ENCODE measurements around the gene C4BPA. TPM values are rescaled to one million over a fixed set of nuclear protein-coding genes. Genes with fewer than 3 reads are reported as not detected.

C4BPA gene
- total RNA-seq, 1 donor from 2014 or later, result not detected

DNA sequence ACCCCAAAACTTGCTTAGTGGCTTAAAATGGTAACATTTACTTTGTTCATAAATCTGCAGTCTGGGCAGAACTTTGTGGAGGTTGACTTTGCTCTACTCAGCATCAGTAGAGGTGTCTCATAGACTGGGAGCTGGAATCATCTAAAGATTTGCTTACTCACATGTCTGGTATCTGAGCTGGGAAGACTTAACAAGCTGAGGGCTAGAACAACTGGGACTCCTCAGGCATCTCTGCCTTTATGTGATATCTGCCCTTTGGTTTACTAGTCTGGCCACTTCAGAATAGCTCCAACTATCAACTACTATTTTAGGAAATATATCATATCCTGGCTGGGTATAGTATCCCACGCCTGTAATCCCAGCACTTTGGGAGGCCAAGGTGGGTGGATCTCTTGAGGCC, 82.5 kb downstream of the C4BPA start:
- TF ChIP-seq EZH2 (IDR thresholded peaks at IDR 0.05; ENCODE audit: insufficient read depth, low read length) (no peak), CTCF (IDR thresholded peaks at IDR 0.05; ENCODE audit: insufficient read depth, low read depth, low read length) (no peak)
- Mint-ChIP-seq H3K4me1 (ENCODE audit: low read depth, unreplicated experiment) (peaks cover 14% of the 10 kb centered on the region), H3K4me3 (ENCODE audit: unreplicated experiment) (no peak overlapping the region), H3K27ac (ENCODE audit: unreplicated experiment) (peak overlapping the region; percentile 84), H3K27me3 (ENCODE audit: low read depth, unreplicated experiment) (no peaks in the 10 kb centered on the region), H3K36me3 (ENCODE audit: low read depth, unreplicated experiment) (no peaks in the 10 kb centered on the region), H3K9me3 (ENCODE audit: unreplicated experiment) (no peaks in the 10 kb centered on the region)
- H3K27me3 ChIP-seq (ENCODE audit: insufficient read depth, low read length), result no peaks in the 10 kb centered on the region
- no peak overlapping the region for H3K4me3 ChIP-seq (ENCODE audit: insufficient read depth, low read depth, low read length)
- H3K36me3 ChIP-seq (ENCODE audit: insufficient read depth, low read length), result no peaks in the 10 kb centered on the region
- no peaks in the 10 kb centered on the region for H3K9me3 ChIP-seq (ENCODE audit: insufficient read depth, low read depth, low read length)
- no peak overlapping the region for H2AFZ ChIP-seq (ENCODE audit: low read depth, low read length)
- FAIRE-seq (no peak), DNase-seq (ENCODE audit: low read depth) (peak; percentile 3)
- no peak overlapping the region for H3K9ac ChIP-seq (ENCODE audit: low read length)
- no peak overlapping the region for H3K4me2 ChIP-seq (ENCODE audit: low read length)
- no peaks in the 10 kb centered on the region for H4K20me1 ChIP-seq (ENCODE audit: insufficient read depth, low read length)
- no peak overlapping the region for H3K27ac ChIP-seq (ENCODE audit: low read depth, low read length)
- no peaks in the 10 kb centered on the region for H3K79me2 ChIP-seq (ENCODE audit: insufficient read depth, low read length)
- H3K4me1 ChIP-seq (ENCODE audit: insufficient read depth, low read length), result no peaks in the 10 kb centered on the region

DNA sequence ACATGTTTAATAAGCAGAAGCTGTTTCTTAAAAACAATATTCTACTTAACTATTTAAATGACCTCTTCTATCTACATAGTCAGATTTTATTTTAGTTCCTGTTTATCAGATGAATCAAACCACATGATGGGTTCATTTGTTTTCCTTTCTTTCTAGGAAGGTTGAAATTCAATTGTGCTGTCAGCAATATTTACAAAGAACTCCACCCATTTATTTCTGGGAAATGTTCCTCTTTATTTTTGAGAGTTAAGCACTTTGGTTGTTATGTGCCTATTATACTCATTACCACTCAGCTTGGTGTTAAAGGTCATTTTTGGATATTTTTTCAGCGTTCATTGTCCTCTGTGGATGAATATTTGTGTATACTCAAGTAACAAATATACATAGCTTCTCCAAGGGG, 84.9 kb downstream of the C4BPA start:
- no peaks in the 10 kb centered on the region for H3K9me3 Mint-ChIP-seq (ENCODE audit: unreplicated experiment)
- Histone ChIP-seq H3K4me1 (ENCODE audit: insufficient read depth, low read length) (no peaks in the 10 kb centered on the region), H3K4me2 (ENCODE audit: low read length) (no peak overlapping the region), H4K20me1 (ENCODE audit: insufficient read depth, low read length) (no peaks in the 10 kb centered on the region), H3K27ac (ENCODE audit: low read depth, low read length) (no peak overlapping the region), H3K36me3 (ENCODE audit: insufficient read depth, low read length) (no peaks in the 10 kb centered on the region), H2AFZ (ENCODE audit: low read depth, low read length) (no peak overlapping the region), H3K9me3 (ENCODE audit: insufficient read depth, low read depth, low read length) (no peaks in the 10 kb centered on the region), H3K79me2 (ENCODE audit: insufficient read depth, low read length) (no peaks in the 10 kb centered on the region), H3K4me3 (ENCODE audit: insufficient read depth, low read depth, low read length) (no peak overlapping the region), H3K9ac (ENCODE audit: low read length) (no peak overlapping the region), H3K27me3 (ENCODE audit: insufficient read depth, low read length) (no peaks in the 10 kb centered on the region)
- DNase-seq (ENCODE audit: low read depth) (no peak), FAIRE-seq (no peak)
- no peak overlapping the region for H3K27ac Mint-ChIP-seq (ENCODE audit: unreplicated experiment)
- H3K4me3 Mint-ChIP-seq (ENCODE audit: unreplicated experiment), result no peak overlapping the region
- H3K36me3 Mint-ChIP-seq (ENCODE audit: low read depth, unreplicated experiment), result no peaks in the 10 kb centered on the region
- H3K27me3 Mint-ChIP-seq (ENCODE audit: low read depth, unreplicated experiment), result no peaks in the 10 kb centered on the region
- TF ChIP-seq CTCF (IDR thresholded peaks at IDR 0.05; ENCODE audit: insufficient read depth, low read depth, low read length) (no peak), EZH2 (IDR thresholded peaks at IDR 0.05; ENCODE audit: insufficient read depth, low read length) (no peak)
- peaks cover 14% of the 10 kb centered on the region for H3K4me1 Mint-ChIP-seq (ENCODE audit: low read depth, unreplicated experiment)

DNA sequence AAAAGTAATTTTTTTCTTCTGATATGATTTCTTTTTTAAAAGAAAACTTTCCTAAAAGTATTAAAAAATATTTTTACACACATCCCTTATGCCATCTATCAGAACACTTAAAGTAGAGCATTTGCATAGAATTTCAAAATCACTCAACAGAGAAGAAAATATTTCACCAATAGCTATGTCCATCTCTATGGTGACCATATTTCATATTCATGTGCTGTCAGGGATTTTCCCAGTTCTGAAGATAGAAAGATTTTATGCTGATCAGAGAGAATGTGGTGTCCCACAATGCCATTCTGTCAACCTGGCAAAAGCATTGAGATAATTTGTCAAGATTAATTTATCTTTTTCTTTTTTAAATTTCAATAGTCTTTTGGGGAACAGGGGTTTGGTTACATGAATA, 87.0 kb downstream of the C4BPA start:
- H3K27ac Mint-ChIP-seq (ENCODE audit: unreplicated experiment), result no peak overlapping the region
- H3K36me3 Mint-ChIP-seq (ENCODE audit: low read depth, unreplicated experiment), result peaks cover 4% of the 10 kb centered on the region
- H2AFZ ChIP-seq (ENCODE audit: low read depth, low read length), result no peak overlapping the region
- H3K4me3 ChIP-seq (ENCODE audit: insufficient read depth, low read depth, low read length), result no peak overlapping the region
- no peaks in the 10 kb centered on the region for H3K9me3 Mint-ChIP-seq (ENCODE audit: unreplicated experiment)
- no peaks in the 10 kb centered on the region for H3K79me2 ChIP-seq (ENCODE audit: insufficient read depth, low read length)
- no peak overlapping the region for H3K9ac ChIP-seq (ENCODE audit: low read length)
- no peaks in the 10 kb centered on the region for H3K27me3 Mint-ChIP-seq (ENCODE audit: low read depth, unreplicated experiment)
- no peak overlapping the region for H3K27ac ChIP-seq (ENCODE audit: low read depth, low read length)
- FAIRE-seq (no peak), DNase-seq (ENCODE audit: low read depth) (no peak)
- H3K4me1 ChIP-seq (ENCODE audit: insufficient read depth, low read length), result no peaks in the 10 kb centered on the region
- TF ChIP-seq EZH2 (IDR thresholded peaks at IDR 0.05; ENCODE audit: insufficient read depth, low read length) (no peak), CTCF (IDR thresholded peaks at IDR 0.05; ENCODE audit: insufficient read depth, low read depth, low read length) (no peak)
- no peaks in the 10 kb centered on the region for H3K9me3 ChIP-seq (ENCODE audit: insufficient read depth, low read depth, low read length)
- no peaks in the 10 kb centered on the region for H3K36me3 ChIP-seq (ENCODE audit: insufficient read depth, low read length)
- H4K20me1 ChIP-seq (ENCODE audit: insufficient read depth, low read length), result no peaks in the 10 kb centered on the region
- H3K4me2 ChIP-seq (ENCODE audit: low read length), result no peak overlapping the region
- H3K4me3 Mint-ChIP-seq (ENCODE audit: unreplicated experiment), result no peak overlapping the region
- peaks cover 14% of the 10 kb centered on the region for H3K4me1 Mint-ChIP-seq (ENCODE audit: low read depth, unreplicated experiment)
- no peaks in the 10 kb centered on the region for H3K27me3 ChIP-seq (ENCODE audit: insufficient read depth, low read length)

Data from astrocyte (in vitro differentiated cells and primary cell).